ENCODE data around the gene ACOT7. TPM values are rescaled to one million over a fixed set of nuclear protein-coding genes. Genes with fewer than 3 reads are reported as not detected.
A peak's percentile ranks its signal among the peaks of the same experiment; 100 is the strongest.

The ACOT7 gene
- total and polyA plus RNA-seq, 12 donors: 4.0 to 40.4 (median 8.6) TPM

GRCh38 chr1:6275826-6276782, 117.5 kb downstream of the ACOT7 start:
- H3K4me1 ChIP-seq: peaks cover 4 to 31% (median 14%) of the 10 kb centered on the region in 9 donors
- no peak for TF ChIP-seq CTCF (IDR thresholded peaks at IDR 0.05)
- peak overlapping the region in 8 of 10 donors; percentile 8 to 47 (median 38) for H3K4me3 ChIP-seq
- H3K27me3 ChIP-seq: no peaks in the 10 kb centered on the region
- ATAC-seq: peak; percentile 76 to 93 (median 86)
- peak overlapping the region; percentile 42 to 86 (median 81) for H3K27ac ChIP-seq
- intact Hi-C loops (cut with DNase I): no loop called here
- H3K36me3 ChIP-seq: no peaks in the 10 kb centered on the region
- peak; percentile 67 to 81 for DNase-seq
- WGBS, 2 donors: 29 to 35% methylated on average over 35 of the region's 35 CpGs
- H3K9me3 ChIP-seq: no peaks in the 10 kb centered on the region

- Histone ChIP-seq H3K4me1 (peaks cover 4 to 41% (median 14%) of the 10 kb centered on the region in 9 donors), H3K9me3 (no peaks in the 10 kb centered on the region), H3K27me3 (no peaks in the 10 kb centered on the region), H3K36me3 (no peaks in the 10 kb centered on the region), H3K27ac (no peak overlapping the region), H3K4me3 (no peak overlapping the region)
- WGBS, 2 donors: 95 to 96% methylated on average over 16 of the region's 16 CpGs
- ATAC-seq (no peak), DNase-seq (no peak)
- TF ChIP-seq CTCF (IDR thresholded peaks at IDR 0.05): no peak
- intact Hi-C loops (cut with DNase I): no loop called here
Measured at GRCh38 chr1:6274622-6275139, 118.9 kb downstream of the ACOT7 start.

GRCh38 chr1:6274102-6274501, 119.5 kb downstream of the ACOT7 start:
- H3K27me3 ChIP-seq: no peaks in the 10 kb centered on the region
- H3K4me1 ChIP-seq: peaks cover 4 to 41% (median 14%) of the 10 kb centered on the region in 9 donors
- DNase-seq: no peak
- ATAC-seq: no peak
- WGBS, 2 donors: 99% methylated on average over 11 of the region's 11 CpGs
- H3K36me3 ChIP-seq: no peaks in the 10 kb centered on the region
- H3K27ac ChIP-seq: no peak overlapping the region
- intact Hi-C loops (cut with DNase I): no loop called here
- H3K4me3 ChIP-seq: no peak overlapping the region
- no peaks in the 10 kb centered on the region for H3K9me3 ChIP-seq
- no peak for TF ChIP-seq CTCF (IDR thresholded peaks at IDR 0.05)

DNA sequence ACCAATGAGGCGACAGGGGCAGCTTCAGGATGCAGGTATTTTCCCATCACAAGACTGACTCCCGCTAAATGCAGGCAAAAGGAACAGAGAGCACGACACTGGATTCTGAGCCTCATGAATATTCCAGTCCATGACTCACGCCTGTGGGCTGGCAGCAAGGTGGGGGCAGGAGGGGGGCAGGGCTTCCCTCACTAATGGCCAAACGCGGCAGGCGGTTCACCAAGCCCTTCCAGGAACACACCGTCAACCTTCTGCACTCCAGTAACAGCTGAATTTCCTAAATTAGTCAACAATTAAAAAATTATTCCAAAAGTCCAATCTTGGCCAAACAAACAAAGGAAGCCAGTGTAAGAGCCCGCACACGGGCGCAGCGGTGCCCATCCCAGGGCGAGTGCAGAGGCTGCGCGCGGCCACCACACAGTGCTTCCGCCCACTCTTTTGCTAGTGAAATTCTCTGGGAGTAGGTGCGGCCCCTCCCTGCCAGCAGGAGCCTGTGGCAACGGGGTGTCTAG, 120.1 kb downstream of the ACOT7 start:
- no peak for ATAC-seq
- Histone ChIP-seq H3K9me3 (no peaks in the 10 kb centered on the region), H3K4me1 (peaks cover 4 to 41% (median 14%) of the 10 kb centered on the region in 9 donors), H3K27me3 (no peaks in the 10 kb centered on the region), H3K36me3 (no peaks in the 10 kb centered on the region), H3K4me3 (no peak overlapping the region), H3K27ac (no peak overlapping the region)
- intact Hi-C loops (cut with DNase I): no loop called here
- TF ChIP-seq CTCF (IDR thresholded peaks at IDR 0.05): no peak
- no peak for DNase-seq
- 92 to 98% methylated on average over 19 of the region's 19 CpGs for WGBS, 2 donors

Measured in heart right ventricle (tissue), 16 donors.